ENCODE data around the gene CKAP2. TPM values are rescaled to one million over a fixed set of nuclear protein-coding genes. Genes with fewer than 3 reads are reported as not detected.

The CKAP2 gene
- total RNA-seq, 1 donor from 2014 or later: 53.6 TPM

- DNase-seq (ENCODE audit: low read depth): no peak
- TF ChIP-seq CTCF (conservative IDR thresholded peaks at IDR 0.05; ENCODE audit: low read depth, low read length): no peak
- H3K4me3 ChIP-seq (ENCODE audit: low read depth, low read length): no peak overlapping the region
These were observed 7.9 kb upstream of the CKAP2 start for GRCh38 chr13:52447354-52447753.

GRCh38 chr13:52447815-52448552, 7.3 kb upstream of the CKAP2 start:
- TF ChIP-seq CTCF (conservative IDR thresholded peaks at IDR 0.05; ENCODE audit: low read depth, low read length): no peak
- DNase-seq (ENCODE audit: low read depth): no peak
- no peak overlapping the region for H3K4me3 ChIP-seq (ENCODE audit: low read depth, low read length)

- TF ChIP-seq CTCF (conservative IDR thresholded peaks at IDR 0.05; ENCODE audit: low read depth, low read length): no peak
- H3K4me3 ChIP-seq (ENCODE audit: low read depth, low read length): peak overlapping the region; percentile 91
- no peak for DNase-seq (ENCODE audit: low read depth)
These were observed 5.8 kb upstream of the CKAP2 start for GRCh38 chr13:52449331-52450011.

- TF ChIP-seq CTCF (conservative IDR thresholded peaks at IDR 0.05; ENCODE audit: low read depth, low read length): peak; percentile 97
- no peak for DNase-seq (ENCODE audit: low read depth)
- H3K4me3 ChIP-seq (ENCODE audit: low read depth, low read length): peak within 1 kb of the TSS; percentile 91
These were observed 5.1 kb upstream of the CKAP2 start, which contains the start of gene VPS36 for GRCh38 chr13:52450012-52450792. VPS36 (minus strand) TSS chr13:52450634; CDS start chr13:52450594, 40 bp downstream.

- DNase-seq (ENCODE audit: low read depth): no peak
- peak overlapping the region; percentile 38 for H3K4me3 ChIP-seq (ENCODE audit: low read depth, low read length)
- no peak for TF ChIP-seq CTCF (conservative IDR thresholded peaks at IDR 0.05; ENCODE audit: low read depth, low read length)
These were observed 4.5 kb upstream of the CKAP2 start for GRCh38 chr13:52450793-52451116.

- H3K4me3 ChIP-seq (ENCODE audit: low read depth, low read length): no peak overlapping the region
- no peak for TF ChIP-seq CTCF (conservative IDR thresholded peaks at IDR 0.05; ENCODE audit: low read depth, low read length)
- DNase-seq (ENCODE audit: low read depth): no peak
These were observed 4.0 kb upstream of the CKAP2 start for GRCh38 chr13:52451135-52451804.

Measured in epithelial cell of proximal tubule (primary cell).